Activated CD8-positive, alpha-beta memory T cell treated with anti-CD3 and anti-CD28 coated beads, Interleukin-2, amount 50 U/mL, for 24 hours (primary cell): ENCODE results near the gene MEP1B.

ENCODE experiments used
- DNase-seq: peaks from one replicate; pipeline ENCODE4 v3.0.0-alpha.2; 2020; ENCODE audit errors: extremely low read depth

The MEP1B gene

DNA sequence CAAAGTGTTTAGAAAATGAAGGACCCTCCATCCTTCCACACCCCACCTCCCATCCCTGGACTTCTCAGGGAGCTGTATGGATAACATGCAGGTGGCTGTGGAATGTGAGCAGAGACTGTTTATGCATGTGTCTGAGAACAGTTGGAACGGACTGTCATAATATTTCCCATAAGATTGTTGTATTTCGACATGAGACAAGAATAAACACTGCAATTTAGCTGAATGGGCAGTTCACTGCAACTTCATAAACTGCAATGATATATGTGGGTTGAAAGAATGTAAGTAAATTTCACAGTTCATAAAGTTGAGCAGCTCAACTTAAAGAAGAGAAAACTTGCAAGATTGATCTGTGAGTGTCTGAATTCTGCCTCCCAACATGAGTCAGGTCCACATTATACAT lies 74.6 kb downstream of the MEP1B start:
- no peak for DNase-seq

DNA sequence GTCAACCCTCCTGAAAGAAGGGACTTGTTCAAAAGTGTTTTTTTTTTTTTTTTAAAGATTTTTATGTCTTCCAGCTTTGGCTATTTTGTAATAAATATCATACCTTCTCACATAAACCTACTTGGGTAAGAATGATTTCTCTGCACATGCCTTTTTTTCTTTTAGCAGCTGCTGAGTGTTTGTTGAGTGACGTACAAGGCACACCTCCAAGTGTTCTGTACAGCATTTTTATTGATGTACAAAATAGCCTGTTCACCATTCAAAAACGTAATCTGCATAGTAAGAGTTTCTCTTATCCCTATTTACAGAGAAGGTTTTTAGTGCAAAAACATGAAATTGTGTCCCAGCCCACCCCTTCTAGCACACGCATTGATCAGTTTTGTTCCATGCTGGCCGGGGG lies 77.6 kb downstream of the MEP1B start:
- no peak for DNase-seq
